Gastrocnemius medialis (tissue), 4 donors: ENCODE data around the gene BNIP5. TPM values are rescaled to one million over a fixed set of nuclear protein-coding genes. Genes with fewer than 3 reads are reported as not detected.

Experiments
- ATAC-seq, 2 donors: fragments of 150-250 bp; one replicate each; pipeline ENCODE4 v1.9.1; 2016
- DNase-seq, 2 donors: peaks; one replicate each; pipeline ENCODE4 v3.0.0-alpha.2; 2019
- H3K27ac ChIP-seq, 4 donors: fragments of 200-600 bp; sonication (generic); 1 replicate in 1 of 4; 2 replicates in 3 of 4; pipeline ENCODE4 v1.5.1; 2016 to 2018; ENCODE audit warnings: mild to moderate bottlenecking in 2 of 4, moderate library complexity in 1 of 4
- H3K27me3 ChIP-seq, 3 donors: fragments of 200-600 bp; sonication (generic) in 2 of 3; 1 replicate in 1 of 3; 2 replicates in 2 of 3; pipeline versions ENCODE4 v1.5.1 to v1.6.0; 2016 to 2019; ENCODE audit warnings: mild to moderate bottlenecking in 1 of 3, moderate library complexity in 1 of 3
- H3K36me3 ChIP-seq, 2 donors: fragments of 200-600 bp; sonication (generic) in 1 of 2; one replicate each; pipeline ENCODE4 v1.5.1; 2017 to 2018
- H3K4me1 ChIP-seq, 2 donors: fragments of 200-600 bp; sonication (generic) in 1 of 2; one replicate each; pipeline ENCODE4 v1.5.1; 2016 to 2017; ENCODE audit warnings: mild to moderate bottlenecking in 2 of 2
- H3K4me3 ChIP-seq, 4 donors: fragments of 200-600 bp; sonication (generic) in 3 of 4; 1 replicate in 1 of 4; 2 replicates in 3 of 4; pipeline ENCODE4 v1.5.1; 2016 to 2019; ENCODE audit warnings: mild to moderate bottlenecking in 2 of 4
- H3K9me3 ChIP-seq, 3 donors: fragments of 200-600 bp; sonication (generic) in 2 of 3; 1 replicate in 1 of 3; 2 replicates in 2 of 3; pipeline ENCODE4 v1.5.1; 2016 to 2019
- CTCF ChIP-seq, 5 experiments: fragments of 450-650 bp in 3 of 5; fragments of 200-600 bp in 2 of 5; sonication (generic) in 2 of 5; IDR thresholded peaks in 4 of 5; conservative IDR thresholded peaks in 1 of 5; 1 replicate in 4 of 5; 2 replicates in 1 of 5; pipeline ENCODE4 v1.5.1; 2016 to 2019; ENCODE audit warnings: antibody characterized with exemption in 5 of 5, mild to moderate bottlenecking in 3 of 5, moderate library complexity in 3 of 5
- POLR2A ChIP-seq, 2 donors: fragments of 450-650 bp; IDR thresholded peaks; one replicate each; pipeline ENCODE4 v1.6.1; 2017; ENCODE audit warnings: antibody characterized with exemption in 2 of 2, mild to moderate bottlenecking in 2 of 2, moderate library complexity in 2 of 2
- in situ Hi-C, 4 donors: fragments of 200-750 bp; cut with MboI; loops; one replicate each; pipeline versions ENCODE4 v1.15.0 to v1.8.0; 2017; ENCODE audit warnings: low sequenced_read_pairs in 4 of 4
- intact Hi-C: fragments of 100-400 bp; cut with DNase I; formaldehyde crosslinking; loops from one replicate; pipeline ENCODE4 v1.15.1; 2023; ENCODE audit warnings: low total_unique reads
- total RNA-seq, 4 donors: library from RNA; depleted of rRNA; stranded (reverse); fragments of >200 nt; gene quantifications; one replicate each; pipeline versions ENCODE4 v1.1.0 to v1.2.3, GENCODE V29; 2016

Gene BNIP5
- total RNA-seq, 4 donors from 2014 or later: not detected

DNA sequence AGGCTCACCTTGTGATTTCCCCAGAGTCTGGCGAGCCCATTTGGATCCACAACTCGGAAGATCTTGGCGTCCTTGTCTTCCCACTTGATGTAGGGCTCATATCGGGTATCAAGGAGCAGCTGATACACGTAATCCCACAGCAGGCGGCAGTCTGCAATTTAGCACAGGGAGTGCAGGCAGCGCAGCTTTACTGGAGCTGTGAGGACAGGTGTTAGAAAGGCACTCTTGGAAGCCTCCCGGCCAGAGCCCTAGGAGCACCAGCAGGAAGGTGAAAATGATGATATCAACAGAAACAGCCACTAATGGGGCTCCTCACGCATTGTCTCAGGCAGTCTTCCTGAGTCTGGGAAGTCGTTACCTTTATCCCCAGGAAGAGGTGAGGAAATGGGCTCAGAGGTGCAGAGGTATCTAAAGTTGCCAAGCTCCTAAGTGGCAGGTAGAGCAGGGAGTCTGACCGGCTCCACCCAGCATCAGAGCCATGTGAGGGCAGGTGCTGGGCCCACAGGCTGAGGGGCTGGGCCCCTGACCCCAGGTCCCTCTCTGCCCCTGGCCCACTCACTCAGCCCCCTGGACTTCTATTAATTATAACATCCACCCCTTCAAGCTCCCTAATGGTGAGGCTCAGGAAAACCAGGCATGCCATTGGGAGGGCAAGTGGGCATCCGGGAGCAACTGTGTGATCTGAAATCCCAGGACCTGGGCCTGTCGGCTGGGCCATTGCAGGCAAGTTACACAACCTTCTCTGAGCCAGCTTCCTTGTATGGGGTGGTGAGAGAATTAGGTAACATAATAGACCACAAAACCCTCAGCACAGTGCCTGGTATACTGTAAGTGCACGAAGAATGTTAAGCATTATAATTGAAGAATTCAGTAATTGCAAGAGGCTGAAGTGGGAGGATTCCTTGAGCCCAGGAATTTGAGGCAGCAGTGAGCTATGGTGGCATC, 32.5 kb upstream of the BNIP5 start:
- H3K27ac ChIP-seq: peak overlapping the region; percentile 39 to 69 (median 52)
- peak; percentile 71 to 85 for DNase-seq
- intact Hi-C loops: loop anchor here (2.0 to 10.0 kb wide), 2 partner anchors 76 to 244 kb away; no protein-coding TSS in a partner anchor
- peak; percentile 99 for ATAC-seq
- TF ChIP-seq CTCF (IDR thresholded peaks at IDR 0.05 in 4 of 5, conservative IDR thresholded peaks at IDR 0.05 in 1 of 5) (no peak), POLR2A (IDR thresholded peaks at IDR 0.05) (no peak)
- H3K4me1 ChIP-seq: peaks cover 8 to 12% of the 10 kb centered on the region in 2 donors
- in situ Hi-C loops: loop anchor here in 2 of 4 donors (10.0 to 25.0 kb wide), 2 partner anchors 64 to 257 kb away; no protein-coding TSS in a partner anchor
- H3K36me3 ChIP-seq: no peaks in the 10 kb centered on the region
- no peaks in the 10 kb centered on the region for H3K9me3 ChIP-seq
- H3K4me3 ChIP-seq: no peak overlapping the region
- no peaks in the 10 kb centered on the region for H3K27me3 ChIP-seq

DNA sequence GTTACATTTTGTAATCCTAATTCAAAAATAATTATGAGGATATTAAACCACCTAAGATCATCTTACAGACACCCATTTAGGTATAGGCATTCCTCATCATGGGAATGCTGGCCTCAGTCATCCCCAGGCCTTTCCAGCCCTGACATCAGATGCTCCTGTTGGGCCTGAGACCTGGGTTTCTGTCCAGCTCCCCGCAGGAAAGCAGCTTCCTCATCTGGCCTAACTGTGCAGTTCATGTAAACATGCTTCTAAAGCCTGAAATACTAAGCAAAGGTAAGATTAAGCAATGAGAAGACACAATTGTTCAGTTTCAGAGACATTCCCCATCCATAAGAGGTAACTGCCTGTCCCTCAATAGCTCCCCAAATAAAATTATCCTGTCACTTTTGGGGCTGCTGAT, 31.7 kb upstream of the BNIP5 start:
- DNase-seq (no peak), ATAC-seq (no peak)
- H3K27ac ChIP-seq: peak overlapping the region; percentile 15 to 69 (median 52)
- intact Hi-C loops (loop anchor here (2.0 to 10.0 kb wide), 2 partner anchors 76 to 244 kb away; no protein-coding TSS in a partner anchor), in situ Hi-C loops (loop anchor here in 2 of 4 donors (10.0 to 25.0 kb wide), 2 partner anchors 64 to 256 kb away; no protein-coding TSS in a partner anchor)
- H3K27me3 ChIP-seq: no peaks in the 10 kb centered on the region
- no peaks in the 10 kb centered on the region for H3K36me3 ChIP-seq
- H3K9me3 ChIP-seq: no peaks in the 10 kb centered on the region
- H3K4me3 ChIP-seq: no peak overlapping the region
- H3K4me1 ChIP-seq: peaks cover 8 to 12% of the 10 kb centered on the region in 2 donors
- TF ChIP-seq CTCF (IDR thresholded peaks at IDR 0.05 in 4 of 5, conservative IDR thresholded peaks at IDR 0.05 in 1 of 5): no peak
- no peak for TF ChIP-seq POLR2A (IDR thresholded peaks at IDR 0.05)

DNA sequence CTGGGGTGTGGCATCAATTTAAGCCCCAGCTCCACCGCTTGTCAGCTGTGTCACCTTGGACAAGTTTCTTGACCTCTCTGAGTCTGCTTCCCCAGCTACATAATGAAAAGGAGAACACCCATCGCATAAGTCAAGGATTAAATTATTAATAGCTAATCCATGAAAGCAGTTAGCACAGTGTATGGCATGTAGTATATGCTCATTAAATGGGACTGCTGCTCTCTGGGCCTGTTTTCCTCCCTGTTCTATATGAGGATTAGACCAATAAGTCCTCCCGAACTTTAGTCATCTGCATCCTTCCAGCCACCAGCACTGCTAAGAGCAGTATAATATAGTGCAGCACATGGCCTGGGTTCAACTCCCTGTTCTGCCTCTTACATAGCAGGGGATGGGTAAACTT, 31.1 kb upstream of the BNIP5 start:
- in situ Hi-C loops: loop anchor here in 2 of 4 donors (10.0 to 25.0 kb wide), 2 partner anchors 63 to 255 kb away; no protein-coding TSS in a partner anchor

More for the DNA sequence above, 31.1 kb upstream of the BNIP5 start:
- Histone ChIP-seq H3K27me3 (no peaks in the 10 kb centered on the region), H3K36me3 (no peaks in the 10 kb centered on the region), H3K4me1 (peaks cover 8 to 12% of the 10 kb centered on the region in 2 donors), H3K9me3 (no peaks in the 10 kb centered on the region), H3K4me3 (no peak overlapping the region), H3K27ac (no peak overlapping the region)
- intact Hi-C loops: loop anchor here (2.0 to 10.0 kb wide), 2 partner anchors 77 to 243 kb away; no protein-coding TSS in a partner anchor
- ATAC-seq (no peak), DNase-seq (no peak)
- TF ChIP-seq POLR2A (IDR thresholded peaks at IDR 0.05) (no peak), CTCF (IDR thresholded peaks at IDR 0.05 in 4 of 5, conservative IDR thresholded peaks at IDR 0.05 in 1 of 5) (no peak)
